B cell (primary cell): ENCODE measurements around the gene FAM81B.

Source experiments
- CTCF ChIP-seq: fragments of 200-600 bp; IDR thresholded peaks from one replicate; pipeline ENCODE4 v1.8.0; 2022; ENCODE audit warnings: antibody characterized with exemption, mild to moderate bottlenecking
- EZH2 ChIP-seq: IDR thresholded peaks from 2 replicates; pipeline ENCODE4 v1.6.1; 2012; ENCODE audit warnings: borderline replicate concordance, low read depth, mild to moderate bottlenecking, moderate library complexity, low read length; ENCODE audit not compliant: insufficient read depth, poor library complexity, severe bottlenecking

- TF ChIP-seq CTCF, result no peak
- no peak for TF ChIP-seq EZH2
These were observed 2.1 kb downstream of the FAM81B start for GRCh38 chr5:95393279-95393678.
